ENCODE results near the gene SASH3.
A peak's percentile ranks its signal among the peaks of the same experiment; 100 is the strongest.

SASH3 gene

DNA sequence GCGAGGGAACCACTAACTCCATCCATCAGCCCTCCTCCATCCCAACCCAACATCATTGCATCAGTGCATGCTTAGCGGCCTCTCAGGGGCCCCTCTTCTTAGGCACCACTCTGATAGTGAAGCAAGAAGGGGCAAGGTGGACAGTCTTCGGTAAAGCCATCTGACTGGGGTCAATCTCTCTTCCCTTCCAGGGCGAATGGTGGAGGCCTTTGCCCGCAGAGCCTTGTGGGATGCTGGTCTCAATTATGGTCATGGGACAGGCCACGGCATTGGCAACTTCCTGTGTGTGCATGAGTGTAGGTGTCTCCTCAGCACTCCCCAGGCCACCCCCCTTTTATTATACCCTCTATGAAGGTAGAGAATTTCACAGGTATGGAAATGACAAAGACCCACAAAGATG lies 18.8 kb upstream of the SASH3 start:
- TF ChIP-seq, protein P1, sequence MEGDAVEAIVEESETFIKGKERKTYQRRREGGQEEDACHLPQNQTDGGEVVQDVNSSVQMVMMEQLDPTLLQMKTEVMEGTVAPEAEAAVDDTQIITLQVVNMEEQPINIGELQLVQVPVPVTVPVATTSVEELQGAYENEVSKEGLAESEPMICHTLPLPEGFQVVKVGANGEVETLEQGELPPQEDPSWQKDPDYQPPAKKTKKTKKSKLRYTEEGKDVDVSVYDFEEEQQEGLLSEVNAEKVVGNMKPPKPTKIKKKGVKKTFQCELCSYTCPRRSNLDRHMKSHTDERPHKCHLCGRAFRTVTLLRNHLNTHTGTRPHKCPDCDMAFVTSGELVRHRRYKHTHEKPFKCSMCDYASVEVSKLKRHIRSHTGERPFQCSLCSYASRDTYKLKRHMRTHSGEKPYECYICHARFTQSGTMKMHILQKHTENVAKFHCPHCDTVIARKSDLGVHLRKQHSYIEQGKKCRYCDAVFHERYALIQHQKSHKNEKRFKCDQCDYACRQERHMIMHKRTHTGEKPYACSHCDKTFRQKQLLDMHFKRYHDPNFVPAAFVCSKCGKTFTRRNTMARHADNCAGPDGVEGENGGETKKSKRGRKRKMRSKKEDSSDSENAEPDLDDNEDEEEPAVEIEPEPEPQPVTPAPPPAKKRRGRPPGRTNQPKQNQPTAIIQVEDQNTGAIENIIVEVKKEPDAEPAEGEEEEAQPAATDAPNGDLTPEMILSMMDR (IDR thresholded peaks at IDR 0.05; ENCODE audit: extremely low read depth, missing control alignments), result no peak
- DNase-seq (ENCODE audit: low spot score), result no peak

DNA sequence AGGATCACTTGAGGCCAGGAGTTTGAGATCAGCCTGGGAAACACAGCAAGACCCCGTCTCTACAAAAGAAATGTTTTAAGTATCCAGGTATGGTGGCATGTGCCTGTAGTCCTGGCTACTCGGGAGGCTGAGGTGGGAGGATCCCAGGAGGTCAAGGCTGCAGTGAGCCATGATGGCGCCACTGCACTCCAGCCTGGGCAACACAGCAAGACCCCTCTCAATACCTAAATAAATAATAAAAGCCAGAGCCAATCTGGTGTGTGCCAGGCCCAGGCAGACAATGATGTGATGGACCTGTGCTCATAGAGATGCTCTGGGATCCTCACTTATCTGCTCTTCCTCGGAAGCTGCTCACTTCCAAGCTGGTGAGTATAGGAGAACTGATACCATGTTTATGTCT lies 18.2 kb upstream of the SASH3 start:
- TF ChIP-seq, protein P1 (IDR thresholded peaks at IDR 0.05; ENCODE audit: extremely low read depth, missing control alignments), result no peak
- no peak for DNase-seq (ENCODE audit: low spot score)

GRCh38 chrX:129762448-129762847 lies 17.3 kb upstream of the SASH3 start:
- TF ChIP-seq, protein P1 (IDR thresholded peaks at IDR 0.05; ENCODE audit: extremely low read depth, missing control alignments), result no peak
- DNase-seq (ENCODE audit: low spot score), result no peak

DNA sequence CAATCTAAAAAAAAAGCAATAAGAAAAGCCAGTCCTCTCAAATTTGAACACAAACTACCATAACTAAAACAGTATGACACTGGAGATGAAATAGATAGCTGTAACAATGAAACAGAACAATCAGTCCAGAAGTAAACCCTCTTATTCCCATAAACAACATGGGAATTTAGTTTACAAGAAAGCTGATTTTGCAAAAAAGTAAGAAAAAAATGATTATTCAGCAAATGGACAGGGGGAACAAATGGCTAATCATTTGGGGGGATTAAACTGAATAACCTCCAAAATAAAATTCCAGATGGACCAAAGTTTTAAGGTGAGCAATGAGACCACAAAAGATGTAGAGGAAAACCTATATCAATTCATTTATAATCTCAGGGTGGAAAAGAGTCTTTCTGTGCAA lies 16.1 kb upstream of the SASH3 start:
- no peak for DNase-seq (ENCODE audit: low spot score)
- TF ChIP-seq, protein P1 (IDR thresholded peaks at IDR 0.05; ENCODE audit: extremely low read depth, missing control alignments), result no peak

- no peak for DNase-seq (ENCODE audit: low spot score)
- TF ChIP-seq, protein P1 (IDR thresholded peaks at IDR 0.05; ENCODE audit: extremely low read depth, missing control alignments), result no peak
Measured at GRCh38 chrX:129768186-129768585, 11.6 kb upstream of the SASH3 start.

GRCh38 chrX:129768586-129769466 lies 10.9 kb upstream of the SASH3 start:
- TF ChIP-seq, protein P1 (IDR thresholded peaks at IDR 0.05; ENCODE audit: extremely low read depth, missing control alignments), result no peak
- no peak for DNase-seq (ENCODE audit: low spot score)

- DNase-seq (ENCODE audit: low spot score), result peak; percentile 53
Measured at GRCh38 chrX:129769467-129770154, 10.1 kb upstream of the SASH3 start.

More at GRCh38 chrX:129769467-129770154, 10.1 kb upstream of the SASH3 start:
- TF ChIP-seq, protein P1 (IDR thresholded peaks at IDR 0.05; ENCODE audit: extremely low read depth, missing control alignments), result no peak
